Mesendoderm (in vitro differentiated cells): ENCODE results near the gene RPS2.

ENCODE experiments used
- DNase-seq: peaks from one replicate; pipeline ENCODE4 v3.0.0; 2013
- H2AK5ac ChIP-seq: 2 replicates; pipeline ENCODE4 v1.6.1; 2013; ENCODE audit warnings: low read length, inconsistent platforms
- H2BK120ac ChIP-seq: 2 replicates; pipeline ENCODE4 v1.6.1; 2013; ENCODE audit warnings: low read depth, mild to moderate bottlenecking, low read length, moderate library complexity, mixed read lengths
- H2BK15ac ChIP-seq: replicated peaks from 2 replicates; pipeline ENCODE4 v1.6.1; 2013; ENCODE audit warnings: low read depth, mild to moderate bottlenecking, moderate library complexity
- H2BK5ac ChIP-seq: 2 replicates; pipeline ENCODE4 v1.6.1; 2013; ENCODE audit warnings: low read length, inconsistent platforms
- H3K18ac ChIP-seq: 2 replicates; pipeline ENCODE4 v1.6.1; 2013; ENCODE audit warnings: mild to moderate bottlenecking, low read length, mixed read lengths
- H3K23ac ChIP-seq: one replicate; pipeline ENCODE4 v1.6.1; 2013; ENCODE audit warnings: low read length
- H3K27ac ChIP-seq: 2 replicates; pipeline ENCODE4 v1.5.1; 2013; ENCODE audit warnings: low read depth, mild to moderate bottlenecking, inconsistent platforms, low read length, moderate library complexity
- H3K27me3 ChIP-seq: 2 replicates; pipeline ENCODE4 v1.6.1; 2013; ENCODE audit warnings: low read length, control low read depth, mild to moderate bottlenecking, inconsistent platforms; ENCODE audit not compliant: insufficient read depth, poor library complexity
- H3K36me3 ChIP-seq: 2 replicates; pipeline ENCODE4 v1.6.1; 2013; ENCODE audit warnings: low read length, inconsistent platforms; ENCODE audit not compliant: control insufficient read depth, insufficient read depth
- H3K4ac ChIP-seq: one replicate; pipeline ENCODE4 v1.6.1; 2013; ENCODE audit warnings: low read depth, mild to moderate bottlenecking, low read length, moderate library complexity
- H3K4me1 ChIP-seq: 2 replicates; pipeline ENCODE4 v1.6.1; 2013; ENCODE audit warnings: low read depth, low read length, inconsistent platforms; ENCODE audit not compliant: control insufficient read depth
- H3K4me2 ChIP-seq: 2 replicates; pipeline ENCODE4 v1.6.1; 2013; ENCODE audit warnings: low read length
- H3K4me3 ChIP-seq: 2 replicates; pipeline ENCODE4 v1.5.1; 2013; ENCODE audit warnings: mild to moderate bottlenecking, low read length
- H3K56ac ChIP-seq: one replicate; pipeline ENCODE4 v1.6.1; 2013; ENCODE audit warnings: low read length
- H3K79me1 ChIP-seq: 2 replicates; pipeline ENCODE4 v1.6.1; 2013; ENCODE audit warnings: low read length, inconsistent platforms
- H3K79me2 ChIP-seq: 2 replicates; pipeline ENCODE4 v1.6.1; 2013; ENCODE audit warnings: mild to moderate bottlenecking, low read length; ENCODE audit not compliant: control insufficient read depth, insufficient read depth
- H3K9ac ChIP-seq: 2 replicates; pipeline ENCODE4 v1.6.1; 2013; ENCODE audit warnings: low read length, inconsistent platforms
- H4K5ac ChIP-seq: one replicate; pipeline ENCODE4 v1.6.1; 2013; ENCODE audit warnings: low read length
- H4K8ac ChIP-seq: one replicate; pipeline ENCODE4 v1.6.1; 2013; ENCODE audit warnings: low read depth, mild to moderate bottlenecking, control low read depth, low read length, moderate library complexity
- WGBS: extraction: QIAGEN DNeasy Blood & Tissue Kit; methylation state at CpG from one replicate; pipeline ENCODE4 v1.1.7; 2013; ENCODE audit warnings: low lambda C conversion rate, missing lambda C conversion rate; ENCODE audit not compliant: insufficient coverage; ENCODE audit errors: extremely low coverage; 5-methylcytosine and 5-hydroxymethylcytosine counted together

RPS2 gene

DNA sequence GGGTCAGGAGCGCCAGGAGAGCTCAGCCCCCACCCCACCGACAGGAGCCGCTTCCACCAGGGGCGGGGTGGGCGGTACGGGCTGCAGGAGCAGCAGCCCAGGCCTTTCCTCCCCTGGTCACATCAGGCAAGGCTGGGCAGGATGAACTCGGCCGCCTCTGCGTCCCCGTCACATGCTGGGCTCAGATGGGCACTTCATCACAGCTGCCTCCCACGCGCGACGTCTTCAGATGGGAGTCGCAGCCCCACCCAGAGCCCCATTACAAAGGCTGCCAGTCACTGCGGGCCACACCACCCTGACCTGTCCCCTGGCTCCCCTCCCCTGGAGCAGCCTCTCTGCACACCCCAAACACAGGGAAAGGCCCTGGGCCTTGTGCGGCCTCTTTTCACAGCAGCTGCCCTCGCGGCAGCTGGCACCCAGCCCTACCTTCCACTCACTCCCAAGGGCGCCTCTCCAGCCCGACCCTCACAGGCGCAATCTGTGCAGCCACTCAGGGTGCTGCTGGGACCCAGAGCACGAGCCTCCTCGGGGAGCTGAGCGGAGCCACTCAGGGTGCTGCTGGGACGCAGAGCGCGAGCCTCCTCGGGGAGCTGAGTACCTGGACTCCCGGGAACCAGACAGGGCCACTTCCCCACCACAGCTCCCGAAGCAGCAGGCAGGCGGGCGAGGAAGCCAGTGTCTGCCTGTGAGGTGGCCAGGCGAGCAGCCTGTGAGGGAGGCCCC lies 40.3 kb upstream of the RPS2 start:
- Histone ChIP-seq H3K4me3 (no peak overlapping the region), H4K8ac (no peak overlapping the region), H3K18ac (no peak overlapping the region), H3K4ac (no peak overlapping the region), H3K23ac (no peak overlapping the region), H2AK5ac (no peak overlapping the region), H3K4me1 (peaks cover 9% of the 10 kb centered on the region), H2BK120ac (no peak overlapping the region), H3K36me3 (peaks cover 15% of the 10 kb centered on the region), H3K79me1 (peaks cover 31% of the 10 kb centered on the region), H3K79me2 (peaks cover 43% of the 10 kb centered on the region), H3K9ac (no peak overlapping the region), H3K27ac (no peak overlapping the region), H3K4me2 (no peak overlapping the region), H4K5ac (no peak overlapping the region), H3K27me3 (no peaks in the 10 kb centered on the region), H2BK15ac (no peak overlapping the region), H2BK5ac (no peak overlapping the region), H3K56ac (peak overlapping the region; percentile 30)
- WGBS, result no CpG with 5 or more reads among the region's 34 CpGs
- no peak for DNase-seq

DNA sequence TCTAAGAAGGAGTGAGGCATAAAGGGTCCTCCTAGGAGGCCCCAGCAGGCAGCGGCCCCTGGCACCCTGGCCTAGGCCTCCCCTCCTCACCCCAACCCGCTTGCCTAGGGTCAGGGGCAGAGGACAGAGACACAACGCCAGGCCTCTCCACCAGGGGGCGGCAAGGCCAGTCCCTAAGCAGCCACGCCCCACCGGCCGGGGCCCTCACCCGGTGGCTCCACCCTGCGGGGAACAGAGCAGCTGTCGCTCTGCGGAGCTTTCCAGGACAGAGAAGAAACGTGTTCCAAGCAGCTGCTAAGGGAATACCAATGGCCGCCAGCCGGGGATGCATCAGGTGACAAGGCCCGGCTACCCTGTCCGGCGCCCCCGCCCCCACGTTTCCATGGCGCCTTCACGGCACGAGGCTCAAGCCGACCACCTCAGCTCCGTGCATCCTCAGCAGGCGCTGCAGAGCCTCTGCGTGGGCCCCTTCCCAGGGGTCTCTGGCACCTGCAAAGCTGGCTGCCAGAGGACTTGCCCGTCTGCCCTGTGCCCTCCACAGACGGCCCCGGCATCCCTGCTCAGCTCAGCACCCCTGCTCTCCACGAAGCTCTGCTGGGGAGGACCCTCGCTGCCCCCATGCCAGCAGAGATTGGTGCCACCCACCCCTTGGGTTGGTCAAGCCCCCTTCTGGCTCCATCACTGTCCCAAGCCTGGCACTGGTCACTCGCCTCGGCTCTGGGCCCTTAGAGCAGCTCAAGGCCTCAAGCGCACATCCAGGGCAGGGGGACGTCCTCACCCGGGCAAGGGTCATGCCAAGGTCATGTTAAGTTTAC lies 39.4 kb upstream of the RPS2 start:
- Histone ChIP-seq H3K27me3 (no peaks in the 10 kb centered on the region), H2AK5ac (no peak overlapping the region), H3K23ac (no peak overlapping the region), H3K4me3 (no peak overlapping the region), H3K36me3 (peaks cover 18% of the 10 kb centered on the region), H3K9ac (peak overlapping the region; percentile 51), H2BK120ac (no peak overlapping the region), H4K5ac (no peak overlapping the region), H3K4ac (no peak overlapping the region), H3K4me2 (no peak overlapping the region), H3K27ac (no peak overlapping the region), H3K79me1 (peaks cover 31% of the 10 kb centered on the region), H3K56ac (peak overlapping the region; percentile 67), H4K8ac (no peak overlapping the region), H2BK5ac (no peak overlapping the region), H3K4me1 (peaks cover 9% of the 10 kb centered on the region), H2BK15ac (no peak overlapping the region), H3K18ac (no peak overlapping the region), H3K79me2 (peaks cover 38% of the 10 kb centered on the region)
- no CpG with 5 or more reads among the region's 36 CpGs for WGBS
- peak; percentile 98 for DNase-seq

DNA sequence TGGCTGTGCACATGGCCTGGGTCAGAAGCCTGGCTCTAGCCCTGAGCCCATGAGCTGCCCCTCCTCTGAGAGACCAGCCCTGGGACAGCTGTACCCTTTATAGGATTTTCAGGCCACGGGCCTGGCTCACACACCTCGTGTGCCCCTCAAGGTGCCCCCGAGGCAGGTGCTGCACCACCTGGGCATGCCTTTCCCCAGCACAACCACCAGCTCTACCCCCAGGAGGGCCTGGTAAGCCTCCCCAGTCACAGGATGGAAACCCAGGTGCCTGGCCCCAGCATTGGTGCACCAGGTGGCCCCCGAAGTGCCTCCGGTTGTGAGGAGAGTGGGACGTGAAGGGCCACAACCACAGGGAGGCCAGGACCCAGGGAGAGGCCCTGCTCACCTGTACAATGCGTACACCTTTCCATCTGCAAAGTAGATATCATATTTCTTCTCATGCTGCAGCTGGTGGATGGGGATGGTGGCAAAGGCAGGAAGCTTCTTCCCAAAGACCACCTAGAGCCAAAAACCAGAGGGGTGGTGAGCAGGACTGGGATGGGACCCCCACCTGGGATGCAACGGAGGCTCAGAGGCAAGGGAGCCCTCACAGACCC lies 38.7 kb upstream of the RPS2 start:
- Histone ChIP-seq H3K56ac (peak overlapping the region; percentile 27), H3K27ac (no peak overlapping the region), H3K4ac (no peak overlapping the region), H3K79me1 (peaks cover 27% of the 10 kb centered on the region), H3K79me2 (peaks cover 31% of the 10 kb centered on the region), H3K4me3 (no peak overlapping the region), H3K27me3 (no peaks in the 10 kb centered on the region), H3K18ac (no peak overlapping the region), H3K36me3 (peaks cover 19% of the 10 kb centered on the region), H4K8ac (no peak overlapping the region), H2BK5ac (no peak overlapping the region), H2BK120ac (no peak overlapping the region), H3K9ac (peak overlapping the region; percentile 51), H3K4me2 (no peak overlapping the region), H3K23ac (no peak overlapping the region), H3K4me1 (peaks cover 6% of the 10 kb centered on the region), H2BK15ac (no peak overlapping the region), H2AK5ac (no peak overlapping the region), H4K5ac (no peak overlapping the region)
- no CpG with 5 or more reads among the region's 8 CpGs for WGBS
- DNase-seq, result no peak

DNA sequence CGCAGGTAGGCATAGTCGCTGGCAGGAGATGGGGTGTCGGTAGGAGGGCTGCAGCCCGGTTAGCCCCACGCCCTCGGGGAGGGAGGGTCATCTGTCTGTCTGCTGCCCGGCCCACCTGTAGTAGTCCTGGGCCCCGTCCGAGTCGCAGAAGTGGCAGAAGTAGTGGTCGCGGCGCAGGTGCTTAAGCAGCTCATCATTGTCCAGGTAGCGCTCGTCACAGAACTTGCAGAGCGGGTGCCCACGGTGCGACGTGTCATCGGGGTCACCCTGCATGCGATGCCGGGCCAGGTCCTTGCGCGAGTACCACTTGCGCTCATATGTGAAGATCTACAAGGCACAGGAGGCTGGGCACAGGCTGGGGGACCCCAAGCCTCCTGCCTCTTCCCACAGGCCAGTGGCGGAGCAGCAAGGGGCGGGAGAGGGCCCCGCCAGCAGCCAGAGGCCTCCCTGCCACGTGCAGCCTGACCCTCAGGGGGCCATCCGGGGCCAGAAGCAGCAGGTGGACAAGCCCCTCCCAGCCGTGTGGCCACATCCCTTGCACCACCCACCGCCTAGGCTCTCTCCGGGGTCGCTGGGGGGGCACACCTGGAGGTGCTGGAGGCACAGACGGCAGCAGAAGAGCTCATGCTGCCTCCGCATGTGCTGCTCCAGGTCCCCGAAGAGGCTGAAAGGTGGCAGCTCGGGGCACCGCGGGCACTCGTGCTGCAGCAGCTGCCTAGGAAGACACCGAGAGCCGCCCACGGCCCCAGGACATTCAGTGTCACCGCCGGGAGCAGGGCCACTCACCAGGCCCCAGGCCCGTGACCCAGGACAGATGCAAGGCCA lies 38.0 kb upstream of the RPS2 start:
- H3K9ac ChIP-seq, result no peak overlapping the region
- no peak for DNase-seq
- H3K79me1 ChIP-seq, result peaks cover 23% of the 10 kb centered on the region
- no peak overlapping the region for H3K4me3 ChIP-seq
- no peak overlapping the region for H4K8ac ChIP-seq
- H3K4me2 ChIP-seq, result no peak overlapping the region
- H2AK5ac ChIP-seq, result no peak overlapping the region
- no peak overlapping the region for H3K4ac ChIP-seq
- H3K23ac ChIP-seq, result no peak overlapping the region
- H3K79me2 ChIP-seq, result peaks cover 24% of the 10 kb centered on the region
- WGBS, result no CpG with 5 or more reads among the region's 47 CpGs
- H3K4me1 ChIP-seq, result peaks cover 3% of the 10 kb centered on the region
- no peak overlapping the region for H2BK5ac ChIP-seq
- H3K27me3 ChIP-seq, result no peaks in the 10 kb centered on the region
- H3K27ac ChIP-seq, result no peak overlapping the region
- H2BK15ac ChIP-seq, result no peak overlapping the region
- no peak overlapping the region for H3K56ac ChIP-seq
- H2BK120ac ChIP-seq, result no peak overlapping the region
- no peak overlapping the region for H3K18ac ChIP-seq
- no peak overlapping the region for H4K5ac ChIP-seq
- H3K36me3 ChIP-seq, result peaks cover 19% of the 10 kb centered on the region

GRCh38 chr16:2001456-2002355 lies 37.1 kb upstream of the RPS2 start:
- Histone ChIP-seq H2BK120ac (no peak overlapping the region), H3K4me1 (peaks cover 3% of the 10 kb centered on the region), H4K8ac (no peak overlapping the region), H3K23ac (no peak overlapping the region), H3K27me3 (no peaks in the 10 kb centered on the region), H3K18ac (no peak overlapping the region), H3K27ac (no peak overlapping the region), H2BK15ac (no peak overlapping the region), H3K79me1 (peaks cover 19% of the 10 kb centered on the region), H3K56ac (no peak overlapping the region), H3K4me2 (no peak overlapping the region), H2BK5ac (no peak overlapping the region), H3K4ac (no peak overlapping the region), H3K9ac (no peak overlapping the region), H3K79me2 (peaks cover 16% of the 10 kb centered on the region), H4K5ac (no peak overlapping the region), H3K4me3 (no peak overlapping the region), H3K36me3 (peaks cover 19% of the 10 kb centered on the region), H2AK5ac (no peak overlapping the region)
- no peak for DNase-seq
- no CpG with 5 or more reads among the region's 53 CpGs for WGBS
